HEK293 (cell line): Measurements from ENCODE around the gene TBCE.

Source experiments
- YY1 ChIP-seq: fragments of 450-650 bp; formaldehyde crosslinking; IDR thresholded peaks from 2 replicates; pipeline ENCODE4 v1.5.1; 2018; ENCODE audit warnings: missing biosample characterization, missing genetic modification characterization
- ZNF184 ChIP-seq: fragments of 450-650 bp; IDR thresholded peaks from 2 replicates; pipeline ENCODE4 v1.5.1; 2018; ENCODE audit warnings: missing biosample characterization, mild to moderate bottlenecking, missing genetic modification characterization
- ZNF561 ChIP-seq: fragments of 450-650 bp; IDR thresholded peaks from 2 replicates; pipeline ENCODE4 v1.5.1; 2018; ENCODE audit warnings: missing biosample characterization, missing genetic modification characterization, borderline replicate concordance
- TF ChIP-seq, protein P1 (sequence below): fragments of 450-650 bp; formaldehyde crosslinking; IDR thresholded peaks from 2 replicates; pipeline ENCODE4 v1.5.1; 2016; ENCODE audit warnings: missing biosample characterization, missing genetic modification characterization

DNA sequence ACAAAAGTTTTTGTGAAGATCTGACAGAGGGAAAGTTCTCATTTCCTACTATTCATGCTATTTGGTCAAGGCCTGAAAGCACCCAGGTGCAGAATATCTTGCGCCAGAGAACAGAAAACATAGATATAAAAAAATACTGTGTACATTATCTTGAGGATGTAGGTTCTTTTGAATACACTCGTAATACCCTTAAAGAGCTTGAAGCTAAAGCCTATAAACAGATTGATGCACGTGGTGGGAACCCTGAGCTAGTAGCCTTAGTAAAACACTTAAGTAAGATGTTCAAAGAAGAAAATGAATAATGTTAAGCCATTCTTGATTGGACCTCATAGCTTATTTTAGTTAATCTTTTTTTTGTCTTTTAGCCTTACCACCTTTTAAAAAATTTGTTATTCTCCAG lies 24.8 kb upstream of the TBCE start:
- TF ChIP-seq ZNF561, result no peak
- no peak for TF ChIP-seq YY1
- no peak for TF ChIP-seq ZNF184 (tag by site-specific recombination)
- TF ChIP-seq, protein P1, sequence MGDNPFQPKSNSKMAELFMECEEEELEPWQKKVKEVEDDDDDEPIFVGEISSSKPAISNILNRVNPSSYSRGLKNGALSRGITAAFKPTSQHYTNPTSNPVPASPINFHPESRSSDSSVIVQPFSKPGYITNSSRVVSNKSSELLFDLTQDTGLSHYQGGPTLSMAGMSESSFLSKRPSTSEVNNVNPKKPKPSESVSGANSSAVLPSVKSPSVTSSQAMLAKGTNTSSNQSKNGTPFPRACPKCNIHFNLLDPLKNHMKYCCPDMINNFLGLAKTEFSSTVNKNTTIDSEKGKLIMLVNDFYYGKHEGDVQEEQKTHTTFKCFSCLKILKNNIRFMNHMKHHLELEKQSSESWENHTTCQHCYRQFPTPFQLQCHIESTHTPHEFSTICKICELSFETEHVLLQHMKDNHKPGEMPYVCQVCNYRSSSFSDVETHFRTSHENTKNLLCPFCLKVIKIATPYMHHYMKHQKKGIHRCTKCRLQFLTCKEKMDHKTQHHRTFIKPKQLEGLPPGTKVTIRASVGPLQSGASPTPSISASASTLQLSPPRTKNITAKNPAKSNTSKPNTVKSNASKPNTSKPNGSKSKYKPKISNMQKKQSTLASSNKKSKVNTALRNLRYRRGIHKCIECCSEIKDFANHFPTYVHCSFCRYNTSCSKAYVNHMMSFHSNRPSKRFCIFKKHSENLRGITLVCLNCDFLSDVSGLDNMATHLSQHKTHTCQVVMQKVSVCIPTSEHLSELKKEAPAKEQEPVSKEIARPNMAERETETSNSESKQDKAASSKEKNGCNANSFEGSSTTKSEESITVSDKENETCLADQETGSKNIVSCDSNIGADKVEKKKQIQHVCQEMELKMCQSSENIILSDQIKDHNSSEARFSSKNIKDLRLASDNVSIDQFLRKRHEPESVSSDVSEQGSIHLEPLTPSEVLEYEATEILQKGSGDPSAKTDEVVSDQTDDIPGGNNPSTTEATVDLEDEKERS (tag by site-specific recombination), result no peak
